Stimulated activated naive B cell treated with anti-CD40 and anti-IgM and Interleukin-4, amounts not matched to agents 10 μg/mL and 1 μg/mL and 100 μg/mL, for 72 hours (primary cell): ENCODE results near the gene NRCAM.

Source experiments
- ATAC-seq, 2 donors: fragments of 150-1000 bp; cut with Tn5 transposase; replicated peaks; 2 replicates each; pipeline ENCODE4 v1.10.0; 2021; ENCODE audit warnings: moderate library complexity in 1 of 2
- DNase-seq: peaks from one replicate; pipeline ENCODE4 v3.0.0; 2021
- H3K27ac Mint-ChIP-seq: one replicate; pipeline ENCODE4 v1.8.0; 2022; ENCODE audit warnings: mild to moderate bottlenecking, mixed read lengths
- H3K27me3 Mint-ChIP-seq, 2 donors: one replicate each; pipeline ENCODE4 v1.8.0; 2022; ENCODE audit warnings: mixed read lengths in 2 of 2
- H3K36me3 Mint-ChIP-seq, 2 donors: one replicate each; pipeline ENCODE4 v1.8.0; 2022; ENCODE audit warnings: mixed read lengths in 2 of 2, mild to moderate bottlenecking in 1 of 2
- H3K4me1 Mint-ChIP-seq, 2 donors: one replicate each; pipeline ENCODE4 v1.8.0; 2022; ENCODE audit warnings: mixed read lengths in 2 of 2, mild to moderate bottlenecking in 1 of 2
- H3K4me3 Mint-ChIP-seq, 2 donors: one replicate each; pipeline ENCODE4 v1.8.0; 2022; ENCODE audit warnings: mild to moderate bottlenecking in 2 of 2, mixed read lengths in 2 of 2, moderate library complexity in 1 of 2
- H3K9me3 Mint-ChIP-seq, 2 donors: one replicate each; pipeline ENCODE4 v1.8.0; 2022; ENCODE audit warnings: mixed read lengths in 2 of 2, mild to moderate bottlenecking in 1 of 2

Gene NRCAM

DNA sequence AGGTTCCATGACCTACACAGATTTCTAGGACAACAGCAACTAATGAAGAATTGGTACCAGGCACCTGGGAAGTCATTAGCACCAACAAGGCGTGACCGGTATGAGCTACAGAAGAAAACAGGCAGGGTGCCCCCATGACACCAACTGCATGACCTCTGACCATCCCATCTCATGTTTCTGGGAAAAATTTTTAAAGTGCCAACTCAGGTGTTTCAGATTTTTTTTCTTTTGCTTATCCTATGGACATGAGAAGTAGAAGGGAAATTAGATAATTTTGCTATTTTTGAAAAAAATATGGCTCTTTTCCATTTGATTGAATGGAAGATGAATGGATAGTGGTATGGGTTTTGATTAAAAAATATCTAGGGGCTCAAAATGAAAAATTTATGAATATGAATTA is 154.8 kb downstream of the NRCAM start:
- Mint-ChIP-seq H3K27ac (no peak overlapping the region), H3K36me3 (no peaks in the 10 kb centered on the region), H3K27me3 (peaks cover 6 to 25% of the 10 kb centered on the region in 2 donors), H3K4me3 (no peak overlapping the region), H3K4me1 (no peaks in the 10 kb centered on the region), H3K9me3 (no peaks in the 10 kb centered on the region)
- ATAC-seq = no peak
- DNase-seq = no peak

DNA sequence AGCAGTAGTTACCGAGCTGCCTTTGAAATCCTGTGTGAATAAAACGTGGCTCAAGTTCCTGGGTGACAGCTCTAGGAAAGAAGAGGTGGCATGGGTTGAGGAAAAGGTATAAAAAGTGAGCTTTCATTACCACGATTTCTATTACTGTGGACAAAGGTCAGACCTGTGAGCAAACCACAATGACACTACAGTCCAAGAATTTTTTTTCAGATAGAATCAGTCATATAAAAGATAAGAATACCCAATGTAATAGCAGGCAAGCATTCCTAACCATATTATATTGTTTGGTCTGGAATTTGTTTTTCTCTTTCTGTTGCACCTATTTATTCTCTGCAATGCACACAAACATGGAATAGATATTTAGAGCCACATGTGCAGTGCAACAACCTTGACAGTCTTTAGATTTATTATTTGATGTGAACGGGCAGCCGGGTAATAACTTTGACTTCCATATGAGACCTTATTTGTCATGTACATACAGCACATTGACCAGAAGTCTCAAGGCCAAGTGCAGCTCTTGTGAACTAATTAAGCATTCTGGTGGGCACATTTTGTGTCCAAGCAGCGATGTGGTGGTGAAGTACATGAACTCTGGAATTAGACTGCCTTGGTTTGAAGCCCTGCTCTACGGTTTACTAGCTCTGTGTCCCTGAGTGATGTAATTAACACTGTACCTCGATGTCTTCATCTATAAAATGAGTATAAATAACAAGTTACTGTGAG is 156.8 kb downstream of the NRCAM start:
- Mint-ChIP-seq H3K4me3 (no peak overlapping the region), H3K4me1 (peaks cover 5 to 6% of the 10 kb centered on the region in 2 donors), H3K9me3 (no peaks in the 10 kb centered on the region), H3K36me3 (no peaks in the 10 kb centered on the region), H3K27ac (no peak overlapping the region), H3K27me3 (peaks cover 7 to 21% of the 10 kb centered on the region in 2 donors)
- ATAC-seq (no peak), DNase-seq (no peak)

- H3K27me3 Mint-ChIP-seq = peaks cover 6 to 14% of the 10 kb centered on the region in 2 donors
- H3K4me1 Mint-ChIP-seq = peaks cover 7 to 9% of the 10 kb centered on the region in 2 donors
- no peak for DNase-seq
- no peak overlapping the region for H3K27ac Mint-ChIP-seq
- ATAC-seq = no peak
- H3K36me3 Mint-ChIP-seq = no peaks in the 10 kb centered on the region
- peaks cover 0 to 2% of the 10 kb centered on the region in 2 donors for H3K9me3 Mint-ChIP-seq
- H3K4me3 Mint-ChIP-seq = no peak overlapping the region
Observed at GRCh38 chr7:108296911-108297310, 159.3 kb downstream of the NRCAM start.

DNA sequence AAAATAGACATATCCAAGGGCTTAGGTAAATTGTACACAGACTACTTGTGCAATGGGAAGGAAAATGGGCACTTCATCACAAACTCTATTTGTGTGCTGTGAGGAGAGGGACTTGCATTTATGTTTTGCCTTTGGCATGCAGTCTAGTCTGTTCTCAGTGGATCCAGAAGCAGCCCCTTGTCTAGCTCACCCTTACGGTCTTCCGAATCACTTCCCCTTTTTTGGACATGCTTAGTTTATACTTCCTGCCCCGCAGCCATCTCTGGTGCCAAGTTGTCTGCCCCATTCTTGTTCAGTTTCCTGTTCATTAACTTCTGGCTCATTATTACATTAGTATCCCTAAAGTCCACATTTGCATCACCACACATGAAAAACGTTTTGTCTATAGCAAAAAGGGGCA is 161.6 kb downstream of the NRCAM start:
- ATAC-seq (peak; percentile 94 to 96), DNase-seq (peak; percentile 11)
- Mint-ChIP-seq H3K4me1 (peaks cover 7 to 9% of the 10 kb centered on the region in 2 donors), H3K9me3 (peaks cover 0 to 2% of the 10 kb centered on the region in 2 donors), H3K36me3 (no peaks in the 10 kb centered on the region), H3K27ac (no peak overlapping the region), H3K4me3 (peak overlapping the region in 1 of 2 donors; percentile 9), H3K27me3 (peaks cover 6 to 14% of the 10 kb centered on the region in 2 donors)

- peaks cover 0 to 2% of the 10 kb centered on the region in 2 donors for H3K9me3 Mint-ChIP-seq
- H3K4me3 Mint-ChIP-seq = no peak overlapping the region
- H3K4me1 Mint-ChIP-seq = peaks cover 7 to 9% of the 10 kb centered on the region in 2 donors
- no peak overlapping the region for H3K27ac Mint-ChIP-seq
- no peak for ATAC-seq
- H3K36me3 Mint-ChIP-seq = no peaks in the 10 kb centered on the region
- peaks cover 6 to 11% of the 10 kb centered on the region in 2 donors for H3K27me3 Mint-ChIP-seq
- no peak for DNase-seq
Observed at GRCh38 chr7:108293149-108293612, 163.1 kb downstream of the NRCAM start.

DNA sequence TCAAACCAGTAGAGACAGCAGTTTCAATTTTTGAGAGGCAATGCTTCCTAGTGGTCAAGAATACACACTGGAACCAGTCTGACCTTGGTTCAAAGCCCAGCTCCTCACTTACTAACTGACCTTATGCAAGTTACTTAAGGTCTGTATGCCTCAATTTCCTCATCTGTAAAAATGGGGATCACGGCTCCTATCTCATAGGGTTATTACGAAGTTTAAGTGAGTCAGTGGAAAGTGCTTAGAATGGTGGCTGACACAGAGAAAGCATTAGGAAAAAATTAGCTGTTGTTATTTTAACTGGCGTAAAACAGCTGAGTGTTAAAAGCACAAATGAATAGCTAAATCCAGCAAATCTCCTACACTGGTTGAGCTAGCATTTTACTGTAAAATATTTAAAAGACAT is 163.7 kb downstream of the NRCAM start:
- peaks cover 0 to 2% of the 10 kb centered on the region in 2 donors for H3K9me3 Mint-ChIP-seq
- H3K36me3 Mint-ChIP-seq = no peaks in the 10 kb centered on the region
- no peak for ATAC-seq
- no peak overlapping the region for H3K4me3 Mint-ChIP-seq
- no peak for DNase-seq
- peaks cover 7 to 9% of the 10 kb centered on the region in 2 donors for H3K4me1 Mint-ChIP-seq
- no peak overlapping the region for H3K27ac Mint-ChIP-seq
- peaks cover 2 to 14% of the 10 kb centered on the region in 2 donors for H3K27me3 Mint-ChIP-seq

- Mint-ChIP-seq H3K4me3 (no peak overlapping the region), H3K27me3 (peaks cover 6 to 20% of the 10 kb centered on the region in 2 donors), H3K9me3 (peaks cover 4 to 5% of the 10 kb centered on the region in 2 donors), H3K27ac (no peak overlapping the region), H3K36me3 (no peaks in the 10 kb centered on the region), H3K4me1 (peaks cover 7 to 9% of the 10 kb centered on the region in 2 donors)
- ATAC-seq (no peak), DNase-seq (no peak)
Observed at GRCh38 chr7:108291791-108292440, 164.3 kb downstream of the NRCAM start.

- H3K27ac Mint-ChIP-seq = no peak overlapping the region
- no peaks in the 10 kb centered on the region for H3K36me3 Mint-ChIP-seq
- peaks cover 4 to 5% of the 10 kb centered on the region in 2 donors for H3K9me3 Mint-ChIP-seq
- ATAC-seq (no peak), DNase-seq (no peak)
- peaks cover 7 to 9% of the 10 kb centered on the region in 2 donors for H3K4me1 Mint-ChIP-seq
- H3K4me3 Mint-ChIP-seq = no peak overlapping the region
- H3K27me3 Mint-ChIP-seq = peaks cover 13 to 28% of the 10 kb centered on the region in 2 donors
Observed at GRCh38 chr7:108291152-108291508, 165.1 kb downstream of the NRCAM start.

DNA sequence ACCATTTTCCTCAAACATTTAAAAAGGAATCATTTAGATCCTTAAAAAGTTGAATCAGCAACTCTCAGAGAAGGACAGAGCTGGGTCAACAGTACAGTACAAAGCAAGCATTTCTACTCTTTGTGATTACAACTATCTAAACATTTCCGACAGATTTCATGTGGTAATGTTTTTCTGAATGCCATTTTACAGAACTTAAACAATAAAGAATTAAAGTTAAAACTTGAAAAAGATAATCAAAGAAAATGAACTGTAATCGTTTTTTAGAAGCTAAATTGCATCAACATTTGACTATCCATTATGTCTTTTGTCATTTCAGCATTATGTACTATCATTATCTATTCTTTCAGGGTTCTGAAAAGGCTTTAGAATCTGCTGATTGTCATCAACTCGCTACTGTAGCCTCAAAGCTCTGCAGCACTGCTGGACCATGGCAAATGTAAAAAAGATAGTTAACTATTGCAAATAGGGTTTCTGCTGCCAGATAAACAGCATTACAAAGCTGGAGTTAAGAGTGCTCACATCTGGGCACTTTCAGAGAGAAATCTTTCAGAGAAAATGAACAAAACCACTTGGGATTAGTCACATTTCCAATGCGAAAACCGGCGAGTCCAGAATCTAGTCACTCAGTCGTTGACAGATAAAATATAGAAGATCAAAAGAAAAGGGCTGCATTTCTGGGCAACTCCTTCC is 165.6 kb downstream of the NRCAM start:
- H3K27ac Mint-ChIP-seq = no peak overlapping the region
- H3K4me1 Mint-ChIP-seq = peaks cover 7 to 9% of the 10 kb centered on the region in 2 donors
- peaks cover 4 to 5% of the 10 kb centered on the region in 2 donors for H3K9me3 Mint-ChIP-seq
- no peak overlapping the region for H3K4me3 Mint-ChIP-seq
- peaks cover 14 to 28% of the 10 kb centered on the region in 2 donors for H3K27me3 Mint-ChIP-seq
- no peak for ATAC-seq
- DNase-seq = no peak
- no peaks in the 10 kb centered on the region for H3K36me3 Mint-ChIP-seq

GRCh38 chr7:108289852-108290251 is 166.4 kb downstream of the NRCAM start:
- no peak for ATAC-seq
- Mint-ChIP-seq H3K27ac (no peak overlapping the region), H3K9me3 (peaks cover 4 to 5% of the 10 kb centered on the region in 2 donors), H3K4me3 (no peak overlapping the region), H3K36me3 (no peaks in the 10 kb centered on the region), H3K27me3 (peaks cover 20 to 29% of the 10 kb centered on the region in 2 donors), H3K4me1 (peaks cover 7 to 8% of the 10 kb centered on the region in 2 donors)
- no peak for DNase-seq

GRCh38 chr7:108287857-108288256 is 168.4 kb downstream of the NRCAM start:
- no peak for ATAC-seq
- DNase-seq = no peak
- H3K27ac Mint-ChIP-seq = no peak overlapping the region
- peaks cover 3 to 5% of the 10 kb centered on the region in 2 donors for H3K9me3 Mint-ChIP-seq
- H3K4me1 Mint-ChIP-seq = peaks cover 7 to 8% of the 10 kb centered on the region in 2 donors
- H3K27me3 Mint-ChIP-seq = peaks cover 29 to 42% of the 10 kb centered on the region in 2 donors
- H3K36me3 Mint-ChIP-seq = no peaks in the 10 kb centered on the region
- no peak overlapping the region for H3K4me3 Mint-ChIP-seq

- Mint-ChIP-seq H3K27ac (no peak overlapping the region), H3K27me3 (peaks cover 33 to 45% of the 10 kb centered on the region in 2 donors), H3K36me3 (no peaks in the 10 kb centered on the region), H3K4me1 (peaks cover 7 to 8% of the 10 kb centered on the region in 2 donors), H3K4me3 (no peak overlapping the region), H3K9me3 (peaks cover 3 to 5% of the 10 kb centered on the region in 2 donors)
- ATAC-seq = no peak
- no peak for DNase-seq
Observed at GRCh38 chr7:108286290-108286904, 169.8 kb downstream of the NRCAM start.

- no peaks in the 10 kb centered on the region for H3K36me3 Mint-ChIP-seq
- DNase-seq = no peak
- H3K4me1 Mint-ChIP-seq = peaks cover 7 to 8% of the 10 kb centered on the region in 2 donors
- no peak overlapping the region for H3K4me3 Mint-ChIP-seq
- ATAC-seq = no peak
- H3K9me3 Mint-ChIP-seq = peaks cover 3 to 5% of the 10 kb centered on the region in 2 donors
- peaks cover 36 to 49% of the 10 kb centered on the region in 2 donors for H3K27me3 Mint-ChIP-seq
- no peak overlapping the region for H3K27ac Mint-ChIP-seq
Observed at GRCh38 chr7:108285778-108286177, 170.5 kb downstream of the NRCAM start.

DNA sequence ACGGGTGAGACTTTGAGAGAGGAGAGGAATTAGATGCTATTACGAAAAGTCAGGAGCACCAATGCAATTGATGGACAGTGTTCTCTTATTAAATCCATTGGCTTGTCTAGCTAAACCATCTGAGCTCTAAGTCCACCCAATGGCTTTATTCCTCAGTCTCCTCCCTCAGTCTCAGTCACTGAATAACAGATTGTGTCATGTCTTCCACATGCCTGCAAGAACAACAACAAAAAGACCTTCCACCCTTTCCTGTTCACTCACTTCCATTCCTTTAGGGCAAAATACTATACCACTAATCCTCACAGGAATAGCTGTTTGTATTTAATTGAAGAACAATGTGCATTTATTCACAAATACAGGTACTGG is 171.2 kb downstream of the NRCAM start:
- no peaks in the 10 kb centered on the region for H3K36me3 Mint-ChIP-seq
- no peak overlapping the region for H3K4me3 Mint-ChIP-seq
- DNase-seq (no peak), ATAC-seq (no peak)
- peaks cover 7 to 8% of the 10 kb centered on the region in 2 donors for H3K4me1 Mint-ChIP-seq
- H3K27ac Mint-ChIP-seq = no peak overlapping the region
- peaks cover 3 to 5% of the 10 kb centered on the region in 2 donors for H3K9me3 Mint-ChIP-seq
- H3K27me3 Mint-ChIP-seq = peaks cover 36 to 49% of the 10 kb centered on the region in 2 donors
